HG02678 (cell line): ENCODE results near the gene CHST10.
"Not testable (repeated sequence)": the region's sequence is repeated elsewhere in the genome, so short reads cannot be mapped to it uniquely, and the experiment has no call there.

Experiments used
- ATAC-seq: cut with Tn5 transposase; IDR thresholded peaks from one replicate; pipeline ENCODE4 v1.9.1; 2021; ENCODE audit warnings: mild to moderate bottlenecking, moderate library complexity; ENCODE audit not compliant: unreplicated experiment

Gene CHST10

DNA sequence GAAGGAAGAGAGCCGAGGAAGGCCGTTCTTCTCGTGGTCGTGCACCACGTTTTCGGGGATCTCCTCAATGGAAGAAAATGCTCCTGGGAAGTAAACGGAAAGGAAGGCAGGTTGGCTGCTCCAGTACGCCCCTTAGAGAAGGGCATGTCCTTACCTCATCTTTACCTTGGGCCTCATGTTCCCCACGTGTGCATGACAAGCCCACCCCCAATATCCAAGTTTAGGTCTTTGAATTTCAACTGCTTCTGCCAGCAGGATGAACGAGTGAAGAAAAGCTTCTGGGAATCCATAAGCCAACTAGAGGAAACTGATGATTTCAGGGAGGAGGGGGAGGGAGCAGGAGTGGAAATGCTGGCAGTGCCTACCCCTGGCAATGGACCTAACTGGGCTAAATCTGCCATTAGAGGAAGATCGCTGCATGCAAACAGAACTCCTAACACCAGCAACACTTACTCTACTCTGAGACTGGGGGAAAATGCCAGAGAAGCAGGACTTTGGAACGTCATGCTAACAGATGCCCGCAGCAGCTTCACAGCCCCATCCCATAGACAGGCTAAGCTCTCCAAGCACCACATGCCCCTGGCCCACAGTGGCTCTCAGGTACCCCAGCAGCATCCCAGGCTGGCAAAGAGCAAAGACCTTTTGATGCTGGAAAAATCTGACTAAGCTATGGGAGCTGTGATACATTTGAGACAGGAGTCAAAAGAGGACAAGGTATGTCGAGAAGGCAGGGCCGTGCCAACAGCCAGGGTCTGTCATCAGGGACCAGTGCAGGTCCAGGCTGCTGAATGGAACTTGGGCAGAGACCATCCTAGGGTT lies 21.7 kb downstream of the CHST10 start:
- no peak for ATAC-seq

- ATAC-seq, result peak; percentile 41
These were observed 23.3 kb downstream of the CHST10 start for GRCh38 chr2:100394111-100394641.

- ATAC-seq, result no peak
These were observed 24.1 kb downstream of the CHST10 start for GRCh38 chr2:100393362-100393761.

DNA sequence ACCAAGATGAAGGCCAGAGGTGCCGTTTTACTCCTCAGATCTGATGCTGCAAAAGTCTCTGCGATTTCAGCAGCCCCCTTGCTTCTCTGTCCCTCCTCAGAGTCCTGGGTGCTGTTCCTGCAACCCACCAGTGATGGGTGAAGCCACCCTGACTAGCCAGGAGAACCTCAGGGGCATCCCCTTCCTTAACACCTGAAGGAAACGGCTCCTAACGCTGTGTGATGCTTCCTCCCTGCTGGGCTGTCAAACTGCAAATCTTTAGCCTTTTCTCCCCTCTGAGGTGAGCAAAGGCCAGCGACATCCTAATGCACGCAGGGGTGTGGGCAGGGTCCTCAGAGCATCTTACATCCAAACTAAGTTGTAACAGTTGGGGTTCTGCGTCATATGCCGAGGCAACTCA lies 24.8 kb downstream of the CHST10 start:
- ATAC-seq, result no peak

- ATAC-seq, result no peak
These were observed 25.5 kb downstream of the CHST10 start for GRCh38 chr2:100391735-100392515.

- ATAC-seq, result no peak
These were observed 27.2 kb downstream of the CHST10 start for GRCh38 chr2:100390001-100390940.

DNA sequence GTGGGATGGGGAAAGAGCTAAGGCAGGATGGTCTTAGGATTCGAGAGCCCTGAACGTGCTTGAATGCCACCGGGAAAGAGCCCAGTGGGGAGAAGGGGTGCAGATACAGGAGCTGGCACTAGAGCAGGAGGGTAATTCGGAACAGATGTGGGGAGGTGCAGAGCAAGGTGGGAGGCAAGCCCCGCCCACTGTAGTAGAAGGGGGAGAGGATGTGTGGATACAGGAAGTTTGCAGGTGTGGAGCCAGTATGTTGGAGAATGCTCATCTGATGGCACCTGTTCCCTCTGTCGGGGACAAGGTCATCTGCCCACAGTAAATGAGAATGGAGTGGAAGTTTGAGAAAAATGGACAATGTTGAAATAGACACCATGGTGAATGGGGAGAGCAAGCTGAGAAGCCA lies 28.8 kb downstream of the CHST10 start:
- ATAC-seq, result no peak

DNA sequence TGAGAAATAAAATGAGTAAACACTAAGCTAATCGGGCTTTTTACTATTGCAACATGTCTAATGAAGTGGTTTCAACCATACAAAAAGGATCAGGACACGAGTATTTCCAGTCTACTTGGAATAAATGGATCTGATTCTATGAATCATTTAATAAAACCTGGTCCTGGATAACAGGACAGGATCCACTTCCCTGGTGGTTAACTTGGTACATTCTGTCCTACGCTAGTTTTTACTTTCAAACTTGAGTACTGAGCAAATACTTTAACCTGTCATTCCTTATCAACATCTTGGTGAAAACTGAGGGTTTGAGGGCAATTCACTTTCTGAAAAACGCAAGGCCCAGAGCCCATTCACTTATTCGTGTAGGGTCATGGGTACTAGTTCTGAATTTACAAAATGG lies 33.5 kb downstream of the CHST10 start:
- no peak for ATAC-seq

DNA sequence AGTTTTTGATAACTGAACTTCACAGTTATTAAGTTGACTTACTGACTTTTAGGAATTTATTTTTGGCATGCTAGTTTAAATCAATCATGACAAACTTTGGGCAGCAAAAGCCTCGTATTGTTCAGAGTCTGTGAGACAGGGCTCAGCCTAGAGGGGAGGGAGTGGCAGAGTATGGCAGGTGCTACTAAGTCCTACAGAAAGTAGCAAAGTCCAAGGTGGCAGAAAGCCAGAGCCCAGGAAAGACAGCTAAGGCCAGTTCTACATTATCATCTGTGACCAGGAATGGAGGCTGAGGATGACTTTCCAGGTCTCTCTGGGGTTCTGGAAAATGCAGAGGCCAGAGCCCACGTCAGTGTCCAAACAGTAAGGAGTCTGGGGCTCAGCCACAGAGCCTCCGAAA lies 34.2 kb downstream of the CHST10 start:
- ATAC-seq, result no peak

GRCh38 chr2:100381240-100381639 lies 36.2 kb downstream of the CHST10 start:
- no peak for ATAC-seq

DNA sequence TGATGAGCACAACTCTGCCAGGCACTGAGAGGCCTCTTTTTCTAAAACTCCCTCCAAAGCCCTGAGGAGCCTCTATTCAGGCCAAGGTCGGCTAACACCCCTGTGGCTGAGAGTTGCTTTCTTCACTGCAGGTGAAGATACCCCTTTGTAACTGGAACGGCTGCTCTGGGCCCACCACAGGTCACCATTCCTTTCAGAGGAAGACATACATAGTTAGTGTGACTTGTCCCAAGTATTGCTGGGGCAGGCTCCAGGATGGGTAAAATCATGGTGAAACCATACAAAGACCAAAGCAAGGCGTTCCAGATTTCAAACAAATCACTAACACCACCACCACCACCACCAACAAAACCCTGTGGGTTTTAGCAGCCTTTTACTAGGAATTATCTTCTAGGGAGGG lies 36.8 kb downstream of the CHST10 start:
- no peak for ATAC-seq

DNA sequence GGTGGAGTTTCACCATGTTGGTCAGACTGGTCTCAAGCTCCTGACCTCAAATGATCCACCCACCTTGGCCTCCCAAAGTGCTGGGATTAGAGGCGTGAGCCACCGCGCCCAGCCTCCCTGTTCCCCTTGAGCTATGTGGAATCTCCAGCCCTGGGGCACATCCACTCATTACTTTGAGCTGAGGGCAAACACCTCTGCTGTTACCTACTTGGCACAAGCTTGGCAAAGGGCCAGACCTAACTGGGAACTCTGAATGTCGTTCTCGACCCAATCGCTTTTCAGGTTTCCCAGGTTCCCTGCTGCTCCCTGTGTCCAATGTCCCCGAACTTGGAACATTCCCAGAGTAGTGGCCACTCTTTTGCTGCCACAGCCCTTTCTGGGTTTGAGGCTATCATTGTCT lies 40.6 kb downstream of the CHST10 start:
- no peak for ATAC-seq

GRCh38 chr2:100367163-100367562 lies 50.3 kb downstream of the CHST10 start:
- no peak for ATAC-seq

GRCh38 chr2:100365434-100365833 lies 52.0 kb downstream of the CHST10 start:
- no peak for ATAC-seq

DNA sequence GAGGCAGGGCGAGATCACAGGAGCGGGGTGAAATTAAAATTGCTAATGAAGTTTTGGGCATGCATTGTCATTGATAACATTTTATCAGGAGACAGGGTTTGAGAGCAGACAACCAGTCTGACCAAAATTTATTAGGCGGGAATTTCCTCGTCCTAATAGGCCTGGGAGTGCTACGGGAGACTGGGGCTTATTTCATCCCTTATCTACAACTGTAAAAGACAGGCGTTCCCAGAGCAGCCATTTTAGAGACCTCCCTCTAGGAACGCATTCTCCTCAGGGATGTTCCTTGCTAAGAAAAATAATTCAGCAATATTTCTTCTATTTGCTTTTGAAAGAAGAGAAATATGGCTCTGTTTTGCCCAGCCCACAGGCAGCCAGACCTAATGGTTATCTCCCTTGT lies 55.2 kb downstream of the CHST10 start:
- not testable (repeated sequence) for ATAC-seq

DNA sequence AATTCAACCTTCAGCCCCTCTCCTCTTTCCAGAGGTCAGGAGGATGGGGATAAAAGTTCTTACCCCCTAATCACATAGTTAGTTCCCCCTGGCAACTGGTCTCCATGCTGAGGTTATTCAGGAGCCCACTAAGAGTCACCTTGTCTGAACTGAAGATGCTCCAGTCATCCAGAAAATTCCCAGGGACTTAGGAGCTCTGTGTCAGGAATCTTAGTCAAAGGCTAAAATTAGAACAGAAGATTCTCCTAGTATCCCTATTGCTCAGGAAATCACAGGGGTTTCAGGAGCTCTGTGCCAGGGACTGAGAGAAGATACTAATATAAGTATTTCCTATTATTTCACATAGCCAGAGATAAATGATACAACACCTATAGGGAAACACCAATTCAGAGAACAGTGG lies 57.9 kb downstream of the CHST10 start:
- ATAC-seq, result no peak

- no peak for ATAC-seq
These were observed 58.9 kb downstream of the CHST10 start for GRCh38 chr2:100358554-100358953.

- no peak for ATAC-seq
These were observed 64.9 kb downstream of the CHST10 start for GRCh38 chr2:100352521-100352920.

DNA sequence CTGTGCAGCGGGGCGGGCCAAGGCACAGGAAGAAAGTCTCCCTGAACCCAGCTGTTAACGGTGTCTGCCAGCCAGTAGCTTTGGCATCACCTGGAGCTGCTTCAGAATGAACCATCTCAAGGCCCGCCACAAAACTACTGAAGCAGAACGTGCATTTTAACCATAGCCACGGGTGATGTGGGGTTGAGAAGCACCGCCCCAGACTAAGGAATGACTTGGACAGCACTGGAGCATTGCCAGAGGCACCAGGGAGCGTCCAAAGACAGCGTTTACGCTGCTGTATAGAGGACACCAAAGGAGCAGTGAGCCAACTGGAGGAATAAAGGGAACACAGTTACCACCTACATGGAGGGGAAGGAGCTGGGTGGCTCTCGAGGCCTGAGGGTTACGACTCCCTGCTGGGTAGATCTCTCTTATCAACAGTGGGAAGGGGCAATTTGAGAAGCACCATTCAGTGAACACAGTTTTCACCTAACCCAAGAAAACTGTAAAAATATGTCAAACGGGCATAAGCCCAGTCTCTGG lies 66.7 kb downstream of the CHST10 start:
- no peak for ATAC-seq

- not testable (repeated sequence) for ATAC-seq
These were observed 72.3 kb downstream of the CHST10 start for GRCh38 chr2:100345144-100345543.

DNA sequence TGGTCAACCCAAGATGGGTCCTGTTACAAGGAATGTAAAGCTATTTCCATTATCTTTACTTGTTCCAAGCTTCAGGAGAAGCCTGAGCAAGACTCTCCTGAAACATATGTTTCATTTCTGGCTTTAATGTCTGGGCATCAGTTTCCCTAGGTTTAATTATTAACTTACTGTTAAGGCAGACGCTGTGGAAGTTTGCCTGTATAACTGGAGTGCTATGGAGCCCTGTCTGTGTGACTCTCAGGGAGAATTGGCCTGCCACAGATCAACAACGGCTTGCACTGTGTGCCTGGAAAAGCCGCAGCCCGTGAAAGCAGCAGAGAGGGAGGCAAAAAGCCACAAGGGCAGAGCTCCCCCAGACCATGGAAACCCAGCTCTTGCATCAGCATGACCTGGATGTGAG lies 73.0 kb downstream of the CHST10 start:
- ATAC-seq, result no peak
